ENCODE measurements around the gene GSKIP. TPM values are rescaled to one million over a fixed set of nuclear protein-coding genes. Genes with fewer than 3 reads are reported as not detected.

GSKIP gene
- polyA plus RNA-seq, 1 donor from 2014 or later = 87.4 TPM

GRCh38 chr14:96423446-96424108, 60.3 kb downstream of the GSKIP start:
- no peak overlapping the region for H3K4me3 ChIP-seq (ENCODE audit: low read length)
- no peaks in the 10 kb centered on the region for H3K79me2 ChIP-seq (replicated peaks; ENCODE audit: insufficient read depth, low read length)
- TF ChIP-seq CTCF (IDR thresholded peaks at IDR 0.05; ENCODE audit: poor library complexity, severe bottlenecking) (no peak), TAF1 (IDR thresholded peaks at IDR 0.05; ENCODE audit: low read depth) (no peak), MXI1 (conservative IDR thresholded peaks at IDR 0.05; ENCODE audit: poor library complexity, severe bottlenecking) (no peak), EZH2 (IDR thresholded peaks at IDR 0.05; ENCODE audit: borderline replicate concordance, insufficient read depth, low read length, poor library complexity, severe bottlenecking) (no peak), REST (IDR thresholded peaks at IDR 0.05; ENCODE audit: borderline replicate concordance) (no peak), SMC3 (conservative IDR thresholded peaks at IDR 0.05; ENCODE audit: poor library complexity) (no peak), POLR2AphosphoS5 (IDR thresholded peaks at IDR 0.05) (no peak), EP300 (conservative IDR thresholded peaks at IDR 0.05; ENCODE audit: poor library complexity, severe bottlenecking) (no peak), RAD21 (conservative IDR thresholded peaks at IDR 0.05) (no peak)
- H4K20me1 ChIP-seq (ENCODE audit: insufficient read depth) = no peaks in the 10 kb centered on the region
- H3K36me3 ChIP-seq (ENCODE audit: insufficient read depth, low read length) = no peaks in the 10 kb centered on the region
- H3F3A ChIP-seq (ENCODE audit: insufficient read depth, low read length, poor library complexity, severe bottlenecking) = no peaks in the 10 kb centered on the region
- no peaks in the 10 kb centered on the region for H3K9me3 ChIP-seq (ENCODE audit: low read length)
- no peak overlapping the region for H3K4me2 ChIP-seq (ENCODE audit: low read length)
- no peak overlapping the region for H3K27ac ChIP-seq (ENCODE audit: low read length)
- no peaks in the 10 kb centered on the region for H3K9me2 ChIP-seq (ENCODE audit: insufficient read depth, low read length)
- no peak overlapping the region for H3K9ac ChIP-seq (ENCODE audit: low read length)
- H3K27me3 ChIP-seq (ENCODE audit: insufficient read depth, low read depth, low read length) = no peaks in the 10 kb centered on the region
- H2AFZ ChIP-seq (ENCODE audit: low read depth, low read length) = no peak overlapping the region

GRCh38 chr14:96424109-96424989, 61.0 kb downstream of the GSKIP start:
- Histone ChIP-seq H2AFZ (ENCODE audit: low read depth, low read length) (no peak overlapping the region), H4K20me1 (ENCODE audit: insufficient read depth) (no peaks in the 10 kb centered on the region), H3K9me3 (ENCODE audit: low read length) (no peaks in the 10 kb centered on the region), H3K27ac (ENCODE audit: low read length) (no peak overlapping the region), H3K9ac (ENCODE audit: low read length) (no peak overlapping the region), H3K4me3 (ENCODE audit: low read length) (no peak overlapping the region), H3K4me2 (ENCODE audit: low read length) (no peak overlapping the region), H3K36me3 (ENCODE audit: insufficient read depth, low read length) (no peaks in the 10 kb centered on the region), H3K9me2 (ENCODE audit: insufficient read depth, low read length) (no peaks in the 10 kb centered on the region), H3K27me3 (ENCODE audit: insufficient read depth, low read depth, low read length) (no peaks in the 10 kb centered on the region), H3F3A (ENCODE audit: insufficient read depth, low read length, poor library complexity, severe bottlenecking) (no peaks in the 10 kb centered on the region), H3K79me2 (replicated peaks; ENCODE audit: insufficient read depth, low read length) (no peaks in the 10 kb centered on the region)
- TF ChIP-seq CTCF (IDR thresholded peaks at IDR 0.05; ENCODE audit: poor library complexity, severe bottlenecking) = peak; percentile 92
- peak; percentile 92 for TF ChIP-seq RAD21 (conservative IDR thresholded peaks at IDR 0.05)
- peak; percentile 91 for TF ChIP-seq SMC3 (conservative IDR thresholded peaks at IDR 0.05; ENCODE audit: poor library complexity)
- TF ChIP-seq EZH2 (IDR thresholded peaks at IDR 0.05; ENCODE audit: borderline replicate concordance, insufficient read depth, low read length, poor library complexity, severe bottlenecking) = no peak

All from neural cell (in vitro differentiated cells).